HEK293 (cell line): ENCODE data around the gene KIF7.
A peak's percentile ranks its signal among the peaks of the same experiment; 100 is the strongest.

Experiments
- CTCF ChIA-PET: fragments of 350-600 bp; formaldehyde crosslinking; extraction: SDS; loops from one replicate; lab custom pipeline; 2021; ENCODE audit warnings: antibody characterized with exemption; lab: Yijun Ruan, JAX
- POLR2A ChIA-PET: fragments of 300-600 bp; formaldehyde crosslinking; extraction: SDS; loops from one replicate; lab custom pipeline; 2020; ENCODE audit warnings: antibody characterized with exemption, inconsistent platforms; lab: Yijun Ruan, JAX
- H3K27ac ChIP-seq: fragments of 200-500 bp; sonication (Bioruptor generic); 2 replicates; pipeline ENCODE4 v1.5.1; 2014; ENCODE audit warnings: low read depth, low read length, control low read depth, inconsistent platforms; ENCODE audit errors: extremely low read depth
- H3K36me3 ChIP-seq, 2 experiments: fragments of 200-500 bp in 1 of 2; sonication (Bioruptor generic) in 1 of 2; 1 replicate in 1 of 2; 2 replicates in 1 of 2; pipeline ENCODE4 v1.5.1; 2014 to 2017; ENCODE audit warnings: inconsistent platforms in 2 of 2, low read length in 2 of 2; ENCODE audit not compliant: control insufficient read depth in 2 of 2, insufficient read depth in 1 of 2
- H3K4me1 ChIP-seq: fragments of 200-500 bp; sonication (Bioruptor generic); 2 replicates; pipeline ENCODE4 v1.5.1; 2014; ENCODE audit warnings: mild to moderate bottlenecking, low read length, inconsistent platforms; ENCODE audit not compliant: control insufficient read depth, insufficient read depth
- H3K4me3 ChIP-seq: 2 replicates; pipeline ENCODE4 v1.5.1; 2011; ENCODE audit warnings: low read depth, mild to moderate bottlenecking, control low read depth, low read length, moderate library complexity
- H3K9me3 ChIP-seq: fragments of 200-500 bp; sonication (Bioruptor generic); 2 replicates; pipeline ENCODE4 v1.5.1; 2014; ENCODE audit warnings: low read depth, low read length, inconsistent platforms; ENCODE audit not compliant: control insufficient read depth, insufficient read depth
- BCL6B ChIP-seq: fragments of 450-650 bp; formaldehyde crosslinking; IDR thresholded peaks from 2 replicates; pipeline ENCODE4 v1.5.1; 2017; ENCODE audit warnings: missing biosample characterization, missing genetic modification characterization
- EGR2 ChIP-seq: fragments of 450-650 bp; formaldehyde crosslinking; IDR thresholded peaks from 2 replicates; pipeline ENCODE4 v1.5.1; 2016; ENCODE audit warnings: low read depth, missing biosample characterization, missing genetic modification characterization
- HOXD13 ChIP-seq: sonication (generic); formaldehyde crosslinking; IDR thresholded peaks from 2 replicates; pipeline ENCODE4 v1.8.0; 2022; ENCODE audit warnings: missing genetic modification reagents, borderline replicate concordance
- IKZF3 ChIP-seq: fragments of 450-650 bp; IDR thresholded peaks from 2 replicates; pipeline ENCODE4 v1.5.0; 2018; ENCODE audit warnings: missing biosample characterization, mild to moderate bottlenecking, missing genetic modification characterization, moderate library complexity
- KLF1 ChIP-seq: fragments of 450-650 bp; formaldehyde crosslinking; IDR thresholded peaks from 2 replicates; pipeline ENCODE4 v1.5.1; 2016; ENCODE audit warnings: missing biosample characterization, missing genetic modification characterization
- KLF9 ChIP-seq: fragments of 450-650 bp; formaldehyde crosslinking; IDR thresholded peaks from 2 replicates; pipeline ENCODE4 v1.5.1; 2016; ENCODE audit warnings: missing biosample characterization, missing genetic modification characterization, low read depth
- PRDM2 ChIP-seq: fragments of 450-650 bp; formaldehyde crosslinking; IDR thresholded peaks from 2 replicates; pipeline ENCODE4 v1.5.1; 2016; ENCODE audit warnings: missing biosample characterization, missing genetic modification characterization, borderline replicate concordance
- SETDB1 ChIP-seq: IDR thresholded peaks from one replicate; pipeline ENCODE4 v1.6.1; 2017; ENCODE audit warnings: mild to moderate bottlenecking, low read length, moderate library complexity, mixed read lengths; ENCODE audit not compliant: insufficient read length
- ZBTB17 ChIP-seq: fragments of 450-650 bp; formaldehyde crosslinking; IDR thresholded peaks from 2 replicates; pipeline ENCODE4 v1.5.1; 2016; ENCODE audit warnings: missing biosample characterization, missing genetic modification characterization
- ZNF37A ChIP-seq: fragments of 450-650 bp; IDR thresholded peaks from 2 replicates; pipeline ENCODE4 v1.5.1; 2018; ENCODE audit warnings: missing biosample characterization, missing genetic modification characterization
- ZNF449 ChIP-seq: fragments of 450-650 bp; formaldehyde crosslinking; IDR thresholded peaks from 2 replicates; pipeline ENCODE4 v1.5.1; 2017; ENCODE audit warnings: missing biosample characterization, mild to moderate bottlenecking, missing genetic modification characterization, moderate library complexity
- ZNF548 ChIP-seq: fragments of 450-650 bp; formaldehyde crosslinking; IDR thresholded peaks from 2 replicates; pipeline ENCODE4 v1.5.1; 2016; ENCODE audit warnings: missing biosample characterization, missing genetic modification characterization
- ZNF645 ChIP-seq: fragments of 450-650 bp; formaldehyde crosslinking; IDR thresholded peaks from 2 replicates; pipeline ENCODE4; 2016; ENCODE audit warnings: missing biosample characterization, missing genetic modification characterization
- ZNF658 ChIP-seq: fragments of 450-650 bp; formaldehyde crosslinking; IDR thresholded peaks from 2 replicates; pipeline ENCODE4; 2016; ENCODE audit warnings: missing biosample characterization, missing genetic modification characterization
- ZSCAN18 ChIP-seq: fragments of 450-650 bp; formaldehyde crosslinking; IDR thresholded peaks from 2 replicates; pipeline ENCODE4 v1.5.1; 2016; ENCODE audit warnings: missing biosample characterization, missing genetic modification characterization
- TF ChIP-seq, protein P1 (sequence below): fragments of 450-650 bp; formaldehyde crosslinking; conservative IDR thresholded peaks from 2 replicates; pipeline ENCODE4 v1.5.1; 2016; ENCODE audit warnings: low read depth, missing biosample characterization, missing genetic modification characterization
- TF ChIP-seq, protein P2 (sequence below): fragments of 450-650 bp; formaldehyde crosslinking; IDR thresholded peaks from 2 replicates; pipeline ENCODE4 v1.5.0; 2017; ENCODE audit warnings: missing biosample characterization, missing genetic modification characterization, borderline replicate concordance

Gene KIF7

DNA sequence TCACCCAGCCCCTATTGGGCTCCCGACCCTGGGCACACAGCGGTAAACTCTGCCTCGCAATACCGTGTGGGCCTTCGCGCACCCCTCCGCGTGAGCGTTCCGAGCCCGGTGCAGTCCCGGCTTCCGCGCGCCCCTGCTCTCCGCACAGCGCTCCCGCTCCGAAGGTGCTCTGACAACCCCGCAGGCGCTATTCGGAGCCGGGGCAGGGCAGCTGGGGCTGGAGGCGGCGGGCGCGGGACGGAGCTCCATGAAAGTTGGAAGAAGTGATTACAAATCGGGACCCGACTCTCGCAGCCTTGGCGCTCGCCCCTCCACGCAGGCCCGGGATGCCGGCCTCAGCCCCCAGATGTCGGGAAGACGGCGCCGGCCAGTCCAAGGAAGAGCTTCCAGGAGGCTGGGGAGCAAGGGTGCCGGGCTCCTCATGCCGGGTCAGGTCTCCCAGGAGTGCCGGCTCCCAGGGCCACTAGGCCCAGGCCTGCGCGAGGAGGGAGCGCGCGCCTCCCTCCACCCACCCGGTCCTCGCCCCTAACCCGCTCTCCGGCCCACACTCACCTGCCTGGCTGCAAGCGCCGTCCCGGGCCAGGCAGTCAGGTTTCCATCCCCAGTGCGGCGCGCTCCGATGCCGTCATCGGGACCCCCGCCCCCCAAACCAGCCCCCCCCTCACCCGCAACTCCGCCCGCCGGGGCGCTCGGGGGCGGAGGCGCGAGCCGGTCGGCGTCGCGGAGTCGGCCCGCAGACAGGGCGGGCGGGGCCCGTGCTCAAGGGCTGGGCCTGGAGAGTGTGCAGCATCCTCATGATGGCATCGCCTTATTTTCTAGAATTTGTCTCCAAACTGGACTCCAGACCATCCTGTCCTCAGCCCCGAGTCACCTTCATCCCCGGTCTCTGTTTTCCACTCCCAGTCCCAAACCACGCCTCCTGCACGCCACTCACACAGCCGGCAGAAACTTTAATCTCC, at the start of gene KIF7:
KIF7 (minus strand) TSS at position 621 of the 959 bp plus-strand sequence. CDS start 2,537 bp downstream, outside the sequence.
- Histone ChIP-seq H3K36me3 (peaks cover 7 to 23% of the 10 kb centered on the region in 2 experiments; a peak in 2 of 3 replicates), H3K9me3 (no peaks in the 10 kb centered on the region), H3K4me1 (peaks cover 8% of the 10 kb centered on the region; the same call in 1 of the 2 replicates), H3K4me3 (peak within 1 kb of the TSS; percentile 89), H3K27ac (peak within 1 kb of the TSS; percentile 86; the same call in 1 of the 2 replicates)
- POLR2A ChIA-PET, result interaction anchor here (0.6 kb wide), 2 partner anchors 15 to 123 kb away, joined by 3 to 7 read pairs; no protein-coding TSS in a partner anchor
- CTCF ChIA-PET, result interaction anchor here (1.4 kb wide), 1 partner anchor 18 kb away, joined by 3 read pairs; no protein-coding TSS in a partner anchor
- TF ChIP-seq ZNF449 (tag by site-specific recombination) (no peak), IKZF3 (tag by site-specific recombination) (no peak), PRDM2 (no peak), ZSCAN18 (no peak), HOXD13 (CRISPR knock-in tag) (no peak), ZNF645 (tag by site-specific recombination) (no peak), ZNF37A (tag by site-specific recombination) (no peak), BCL6B (tag by site-specific recombination) (no peak), SETDB1 (no peak), ZNF658 (no peak), KLF9 (tag by site-specific recombination) (0 out of 2 replicates have a peak, but pooled peaks have one; percentile 28), ZBTB17 (tag by site-specific recombination) (peak; percentile 51; the same call in 1 of the 2 replicates), KLF1 (tag by site-specific recombination) (peak; percentile 62), EGR2 (peak; percentile 58), ZNF548 (tag by site-specific recombination) (no peak)
- TF ChIP-seq, protein P1, sequence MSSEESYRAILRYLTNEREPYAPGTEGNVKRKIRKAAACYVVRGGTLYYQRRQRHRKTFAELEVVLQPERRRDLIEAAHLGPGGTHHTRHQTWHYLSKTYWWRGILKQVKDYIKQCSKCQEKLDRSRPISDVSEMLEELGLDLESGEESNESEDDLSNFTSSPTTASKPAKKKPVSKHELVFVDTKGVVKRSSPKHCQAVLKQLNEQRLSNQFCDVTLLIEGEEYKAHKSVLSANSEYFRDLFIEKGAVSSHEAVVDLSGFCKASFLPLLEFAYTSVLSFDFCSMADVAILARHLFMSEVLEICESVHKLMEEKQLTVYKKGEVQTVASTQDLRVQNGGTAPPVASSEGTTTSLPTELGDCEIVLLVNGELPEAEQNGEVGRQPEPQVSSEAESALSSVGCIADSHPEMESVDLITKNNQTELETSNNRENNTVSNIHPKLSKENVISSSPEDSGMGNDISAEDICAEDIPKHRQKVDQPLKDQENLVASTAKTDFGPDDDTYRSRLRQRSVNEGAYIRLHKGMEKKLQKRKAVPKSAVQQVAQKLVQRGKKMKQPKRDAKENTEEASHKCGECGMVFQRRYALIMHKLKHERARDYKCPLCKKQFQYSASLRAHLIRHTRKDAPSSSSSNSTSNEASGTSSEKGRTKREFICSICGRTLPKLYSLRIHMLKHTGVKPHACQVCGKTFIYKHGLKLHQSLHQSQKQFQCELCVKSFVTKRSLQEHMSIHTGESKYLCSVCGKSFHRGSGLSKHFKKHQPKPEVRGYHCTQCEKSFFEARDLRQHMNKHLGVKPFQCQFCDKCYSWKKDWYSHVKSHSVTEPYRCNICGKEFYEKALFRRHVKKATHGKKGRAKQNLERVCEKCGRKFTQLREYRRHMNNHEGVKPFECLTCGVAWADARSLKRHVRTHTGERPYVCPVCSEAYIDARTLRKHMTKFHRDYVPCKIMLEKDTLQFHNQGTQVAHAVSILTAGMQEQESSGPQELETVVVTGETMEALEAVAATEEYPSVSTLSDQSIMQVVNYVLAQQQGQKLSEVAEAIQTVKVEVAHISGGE, result no peak
- TF ChIP-seq, protein P2, sequence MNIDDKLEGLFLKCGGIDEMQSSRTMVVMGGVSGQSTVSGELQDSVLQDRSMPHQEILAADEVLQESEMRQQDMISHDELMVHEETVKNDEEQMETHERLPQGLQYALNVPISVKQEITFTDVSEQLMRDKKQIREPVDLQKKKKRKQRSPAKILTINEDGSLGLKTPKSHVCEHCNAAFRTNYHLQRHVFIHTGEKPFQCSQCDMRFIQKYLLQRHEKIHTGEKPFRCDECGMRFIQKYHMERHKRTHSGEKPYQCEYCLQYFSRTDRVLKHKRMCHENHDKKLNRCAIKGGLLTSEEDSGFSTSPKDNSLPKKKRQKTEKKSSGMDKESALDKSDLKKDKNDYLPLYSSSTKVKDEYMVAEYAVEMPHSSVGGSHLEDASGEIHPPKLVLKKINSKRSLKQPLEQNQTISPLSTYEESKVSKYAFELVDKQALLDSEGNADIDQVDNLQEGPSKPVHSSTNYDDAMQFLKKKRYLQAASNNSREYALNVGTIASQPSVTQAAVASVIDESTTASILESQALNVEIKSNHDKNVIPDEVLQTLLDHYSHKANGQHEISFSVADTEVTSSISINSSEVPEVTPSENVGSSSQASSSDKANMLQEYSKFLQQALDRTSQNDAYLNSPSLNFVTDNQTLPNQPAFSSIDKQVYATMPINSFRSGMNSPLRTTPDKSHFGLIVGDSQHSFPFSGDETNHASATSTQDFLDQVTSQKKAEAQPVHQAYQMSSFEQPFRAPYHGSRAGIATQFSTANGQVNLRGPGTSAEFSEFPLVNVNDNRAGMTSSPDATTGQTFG (tag by site-specific recombination), result no peak
